ENCODE data around the gene FBLN1. TPM values are rescaled to one million over a fixed set of nuclear protein-coding genes. Genes with fewer than 3 reads are reported as not detected.
"Not testable (repeated sequence)": the region's sequence is repeated elsewhere in the genome, so short reads cannot be mapped to it uniquely, and the experiment has no call there.

FBLN1 gene
- total RNA-seq, 2 donors from 2014 or later = 0.39 to 0.57 TPM

- no peak for DNase-seq (ENCODE audit: low spot score in 2 of 2)
- Mint-ChIP-seq H3K9me3 (no peaks in the 10 kb centered on the region), H3K36me3 (no peaks in the 10 kb centered on the region), H3K27ac (no peak overlapping the region)
- ATAC-seq = no peak
Measured at GRCh38 chr22:45491841-45492240, 10.8 kb upstream of the FBLN1 start.

GRCh38 chr22:45493286-45493771 is 9.4 kb upstream of the FBLN1 start:
- no peak overlapping the region for H3K27ac Mint-ChIP-seq
- H3K9me3 Mint-ChIP-seq = no peaks in the 10 kb centered on the region
- ATAC-seq (no peak), DNase-seq (ENCODE audit: low spot score in 2 of 2) (no peak)
- H3K36me3 Mint-ChIP-seq = no peaks in the 10 kb centered on the region

DNA sequence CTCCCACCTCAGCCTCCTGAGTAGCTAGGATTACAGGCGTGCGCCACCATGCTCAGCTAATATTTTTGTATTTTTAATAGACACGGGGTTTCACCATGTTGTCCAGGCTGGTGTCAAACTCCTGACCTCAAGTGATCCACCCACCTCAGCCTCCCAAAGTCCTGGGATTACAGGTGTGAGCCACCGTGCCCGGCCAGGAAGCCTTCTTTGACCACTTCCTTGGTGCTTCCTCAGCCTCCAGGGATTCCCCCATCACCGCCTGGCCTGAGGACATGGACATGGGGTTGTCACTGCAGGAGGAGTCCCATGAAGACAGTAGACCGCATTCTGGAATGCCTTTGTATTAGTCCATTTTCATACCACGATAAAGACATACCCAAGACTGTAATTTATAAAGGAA is 8.4 kb upstream of the FBLN1 start:
- not testable (repeated sequence) for H3K9me3 Mint-ChIP-seq; H3K27ac Mint-ChIP-seq; DNase-seq (ENCODE audit: low spot score in 2 of 2); H3K36me3 Mint-ChIP-seq; ATAC-seq

- H3K9me3 Mint-ChIP-seq; H3K27ac Mint-ChIP-seq; ATAC-seq; DNase-seq (ENCODE audit: low spot score in 2 of 2); H3K36me3 Mint-ChIP-seq: not testable (repeated sequence)
Measured at GRCh38 chr22:45495616-45496015, 7.1 kb upstream of the FBLN1 start.

- DNase-seq (ENCODE audit: low spot score in 2 of 2) (no peak), ATAC-seq (no peak)
- Mint-ChIP-seq H3K9me3 (no peaks in the 10 kb centered on the region), H3K27ac (no peak overlapping the region), H3K36me3 (no peaks in the 10 kb centered on the region)
Measured at GRCh38 chr22:45496451-45496941, 6.2 kb upstream of the FBLN1 start.

- no peak for DNase-seq (ENCODE audit: low spot score in 2 of 2)
- Mint-ChIP-seq H3K36me3 (no peaks in the 10 kb centered on the region), H3K9me3 (no peaks in the 10 kb centered on the region), H3K27ac (no peak overlapping the region)
- ATAC-seq = no peak
Measured at GRCh38 chr22:45497351-45498145, 5.1 kb upstream of the FBLN1 start.

DNA sequence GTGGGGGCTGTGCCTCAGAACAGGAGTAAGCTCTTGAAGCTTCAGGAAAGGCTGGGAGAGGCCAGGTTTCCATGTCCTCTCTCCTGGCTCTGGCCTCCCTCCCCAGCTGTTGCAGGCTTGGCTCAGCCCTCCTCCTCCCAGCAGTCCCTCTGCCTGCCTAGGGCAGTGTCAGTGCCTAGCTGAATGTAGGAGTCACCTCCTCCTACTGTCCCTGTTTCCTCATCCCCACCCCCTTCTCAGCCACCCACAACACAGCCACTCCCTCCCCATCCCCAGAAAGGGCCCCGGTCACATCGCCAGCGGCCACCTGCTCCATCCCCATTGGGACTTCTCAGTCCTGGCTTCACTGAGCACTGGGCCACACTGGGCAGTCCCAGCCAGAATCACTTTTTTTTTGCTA is 2.9 kb upstream of the FBLN1 start:
- DNase-seq (ENCODE audit: low spot score in 2 of 2) (no peak), ATAC-seq (no peak)
- H3K27ac Mint-ChIP-seq = no peak overlapping the region
- H3K9me3 Mint-ChIP-seq = no peaks in the 10 kb centered on the region
- no peaks in the 10 kb centered on the region for H3K36me3 Mint-ChIP-seq

- ATAC-seq = no peak
- H3K9me3 Mint-ChIP-seq = no peaks in the 10 kb centered on the region
Measured at GRCh38 chr22:45503050-45503815, 550 bp downstream of the FBLN1 start.

GRCh38 chr22:45503816-45504372 is 1.2 kb downstream of the FBLN1 start:
- ATAC-seq = no peak
- DNase-seq (ENCODE audit: low spot score in 2 of 2) = no peak
- no peaks in the 10 kb centered on the region for H3K36me3 Mint-ChIP-seq
- no peaks in the 10 kb centered on the region for H3K9me3 Mint-ChIP-seq
- no peak overlapping the region for H3K27ac Mint-ChIP-seq

More at GRCh38 chr22:45503050-45503815, 550 bp downstream of the FBLN1 start:
- Mint-ChIP-seq H3K36me3 (no peaks in the 10 kb centered on the region), H3K27ac (no peak overlapping the region)
- DNase-seq (ENCODE audit: low spot score in 2 of 2) = no peak

- DNase-seq (ENCODE audit: low spot score in 2 of 2) (no peak), ATAC-seq (peak in 1 of 2 donors; percentile 58)
- Mint-ChIP-seq H3K27ac (no peak overlapping the region), H3K36me3 (no peaks in the 10 kb centered on the region), H3K9me3 (no peaks in the 10 kb centered on the region)
Measured at GRCh38 chr22:45504373-45505341, 2.0 kb downstream of the FBLN1 start.

GRCh38 chr22:45505991-45506747 is 3.5 kb downstream of the FBLN1 start:
- Mint-ChIP-seq H3K9me3 (no peaks in the 10 kb centered on the region), H3K36me3 (no peaks in the 10 kb centered on the region), H3K27ac (no peak overlapping the region)
- ATAC-seq (no peak), DNase-seq (ENCODE audit: low spot score in 2 of 2) (no peak)

- Mint-ChIP-seq H3K9me3 (no peaks in the 10 kb centered on the region), H3K36me3 (no peaks in the 10 kb centered on the region), H3K27ac (no peak overlapping the region)
- DNase-seq (ENCODE audit: low spot score in 2 of 2) (no peak), ATAC-seq (no peak)
Measured at GRCh38 chr22:45506816-45507360, 4.2 kb downstream of the FBLN1 start.

DNA sequence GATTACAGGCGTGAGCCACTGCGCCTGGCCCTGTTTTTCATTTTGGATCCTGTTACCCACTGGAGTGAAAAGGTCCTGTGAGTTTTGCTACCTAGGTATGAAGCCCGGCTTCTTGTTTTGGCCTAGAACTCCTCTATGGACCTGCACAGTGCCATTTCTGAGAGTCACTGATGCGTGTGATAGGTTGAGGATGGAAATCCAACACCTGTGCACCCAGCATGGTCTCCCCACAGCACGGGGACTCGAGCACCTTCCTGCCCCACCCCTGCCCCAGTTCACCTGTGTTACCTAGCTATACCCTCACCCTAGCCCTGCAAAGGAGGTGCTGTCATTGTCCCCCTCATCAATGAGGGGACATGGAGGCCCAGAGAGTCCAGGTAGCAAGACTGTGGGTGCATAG is 5.1 kb downstream of the FBLN1 start:
- no peaks in the 10 kb centered on the region for H3K9me3 Mint-ChIP-seq
- H3K27ac Mint-ChIP-seq = no peak overlapping the region
- ATAC-seq (no peak), DNase-seq (ENCODE audit: low spot score in 2 of 2) (no peak)
- H3K36me3 Mint-ChIP-seq = no peaks in the 10 kb centered on the region

DNA sequence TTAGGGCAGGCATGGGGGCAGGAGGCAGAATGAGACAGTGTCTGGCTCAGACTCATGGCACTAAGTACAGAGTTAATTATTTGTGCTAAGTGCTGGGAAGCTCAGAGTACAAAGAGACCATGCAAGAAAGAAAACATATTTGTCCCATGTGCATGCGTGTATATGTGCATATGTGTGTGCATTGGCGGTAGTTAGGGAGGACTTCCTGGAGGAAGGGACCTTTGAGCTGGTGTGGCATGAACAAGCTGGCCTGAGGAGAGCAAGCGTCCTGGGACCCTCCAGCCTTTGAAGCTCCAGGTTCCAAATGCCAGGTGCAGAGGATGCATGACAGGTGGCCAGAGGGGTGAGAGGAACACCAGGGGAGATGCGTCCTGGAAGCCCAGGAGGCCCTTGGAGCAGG is 6.1 kb downstream of the FBLN1 start:
- Mint-ChIP-seq H3K36me3 (no peaks in the 10 kb centered on the region), H3K9me3 (no peaks in the 10 kb centered on the region), H3K27ac (no peak overlapping the region)
- DNase-seq (ENCODE audit: low spot score in 2 of 2) (no peak), ATAC-seq (no peak)
